ENCODE measurements around the gene MYL6.
A peak's percentile ranks its signal among the peaks of the same experiment; 100 is the strongest.
"Not testable (repeated sequence)": the region's sequence is repeated elsewhere in the genome, so short reads cannot be mapped to it uniquely, and the experiment has no call there.

MYL6 gene

GRCh38 chr12:56153678-56154065, 4.5 kb upstream of the MYL6 start:
- peak overlapping the region; percentile 97 to 100 (median 99) for H3K4me3 Mint-ChIP-seq
- TF ChIP-seq CTCF (IDR thresholded peaks at IDR 0.05; ENCODE audit: unreplicated experiment in 3 of 3) = no peak
- peaks cover 13% of the 10 kb centered on the region for H3K36me3 Mint-ChIP-seq (ENCODE audit: low read depth)
- H3K4me1 Mint-ChIP-seq = peaks cover 59% of the 10 kb centered on the region
- H3K27ac Mint-ChIP-seq = peak overlapping the region; percentile 87 to 97 (median 93)
- H3K9me3 Mint-ChIP-seq = no peaks in the 10 kb centered on the region
- no peaks in the 10 kb centered on the region for H3K27me3 Mint-ChIP-seq (ENCODE audit: low read depth)

GRCh38 chr12:56154246-56154771, 3.9 kb upstream of the MYL6 start:
- H3K4me1 Mint-ChIP-seq = peaks cover 64% of the 10 kb centered on the region
- H3K36me3 Mint-ChIP-seq (ENCODE audit: low read depth) = peaks cover 17% of the 10 kb centered on the region
- H3K4me3 Mint-ChIP-seq = peak overlapping the region; percentile 97 to 100 (median 99)
- no peaks in the 10 kb centered on the region for H3K27me3 Mint-ChIP-seq (ENCODE audit: low read depth)
- no peak for TF ChIP-seq CTCF (IDR thresholded peaks at IDR 0.05; ENCODE audit: unreplicated experiment in 3 of 3)
- H3K27ac Mint-ChIP-seq = peak overlapping the region; percentile 87 to 97 (median 93)
- no peaks in the 10 kb centered on the region for H3K9me3 Mint-ChIP-seq

- Mint-ChIP-seq H3K36me3 (ENCODE audit: low read depth) (peaks cover 21% of the 10 kb centered on the region), H3K4me3 (peak overlapping the region; percentile 96 to 100 (median 99)), H3K9me3 (no peaks in the 10 kb centered on the region), H3K27ac (peak overlapping the region; percentile 87 to 97 (median 93)), H3K27me3 (ENCODE audit: low read depth) (no peaks in the 10 kb centered on the region), H3K4me1 (peaks cover 69% of the 10 kb centered on the region)
- no peak for TF ChIP-seq CTCF (IDR thresholded peaks at IDR 0.05; ENCODE audit: unreplicated experiment in 3 of 3)
These were observed 3.3 kb upstream of the MYL6 start for GRCh38 chr12:56154818-56155217.

- peaks cover 71% of the 10 kb centered on the region for H3K4me1 Mint-ChIP-seq
- peak overlapping the region; percentile 87 to 97 (median 93) for H3K27ac Mint-ChIP-seq
- H3K36me3 Mint-ChIP-seq (ENCODE audit: low read depth) = peaks cover 27% of the 10 kb centered on the region
- peak overlapping the region; percentile 96 to 100 (median 99) for H3K4me3 Mint-ChIP-seq
- no peaks in the 10 kb centered on the region for H3K27me3 Mint-ChIP-seq (ENCODE audit: low read depth)
- H3K9me3 Mint-ChIP-seq = no peaks in the 10 kb centered on the region
- no peak for TF ChIP-seq CTCF (IDR thresholded peaks at IDR 0.05; ENCODE audit: unreplicated experiment in 3 of 3)
These were observed 2.8 kb upstream of the MYL6 start for GRCh38 chr12:56155256-56155845.

- not testable (repeated sequence) for H3K9me3 Mint-ChIP-seq; H3K27me3 Mint-ChIP-seq (ENCODE audit: low read depth)
- Mint-ChIP-seq H3K4me3 (peak overlapping the region; percentile 94 to 100 (median 96)), H3K36me3 (ENCODE audit: low read depth) (peaks cover 38% of the 10 kb centered on the region), H3K27ac (peak overlapping the region; percentile 99 to 100 (median 100)), H3K4me1 (peaks cover 73% of the 10 kb centered on the region)
These were observed 1.5 kb upstream of the MYL6 start for GRCh38 chr12:56156464-56157200.

- H3K4me1 Mint-ChIP-seq = peaks cover 68% of the 10 kb centered on the region
- no peaks in the 10 kb centered on the region for H3K9me3 Mint-ChIP-seq
- TF ChIP-seq CTCF (IDR thresholded peaks at IDR 0.05; ENCODE audit: unreplicated experiment in 3 of 3) = peak; percentile 71 to 73 (median 72)
- H3K27ac Mint-ChIP-seq = peak overlapping the region; percentile 99 to 100 (median 100)
- no peaks in the 10 kb centered on the region for H3K27me3 Mint-ChIP-seq (ENCODE audit: low read depth)
- peaks cover 46% of the 10 kb centered on the region for H3K36me3 Mint-ChIP-seq (ENCODE audit: low read depth)
- H3K4me3 Mint-ChIP-seq = peak overlapping the region; percentile 94 to 97 (median 96)
These were observed 744 bp upstream of the MYL6 start for GRCh38 chr12:56157201-56158028.

Data from nephron (organoid).